HG02973 (cell line): ENCODE data around the gene ANP32E.
"Not testable (repeated sequence)": the region's sequence is repeated elsewhere in the genome, so short reads cannot be mapped to it uniquely, and the experiment has no call there.

Experiments used
- ATAC-seq: cut with Tn5 transposase; IDR thresholded peaks from one replicate; pipeline ENCODE4 v1.9.1; 2021; ENCODE audit warnings: moderate library complexity; ENCODE audit not compliant: unreplicated experiment

ANP32E gene

DNA sequence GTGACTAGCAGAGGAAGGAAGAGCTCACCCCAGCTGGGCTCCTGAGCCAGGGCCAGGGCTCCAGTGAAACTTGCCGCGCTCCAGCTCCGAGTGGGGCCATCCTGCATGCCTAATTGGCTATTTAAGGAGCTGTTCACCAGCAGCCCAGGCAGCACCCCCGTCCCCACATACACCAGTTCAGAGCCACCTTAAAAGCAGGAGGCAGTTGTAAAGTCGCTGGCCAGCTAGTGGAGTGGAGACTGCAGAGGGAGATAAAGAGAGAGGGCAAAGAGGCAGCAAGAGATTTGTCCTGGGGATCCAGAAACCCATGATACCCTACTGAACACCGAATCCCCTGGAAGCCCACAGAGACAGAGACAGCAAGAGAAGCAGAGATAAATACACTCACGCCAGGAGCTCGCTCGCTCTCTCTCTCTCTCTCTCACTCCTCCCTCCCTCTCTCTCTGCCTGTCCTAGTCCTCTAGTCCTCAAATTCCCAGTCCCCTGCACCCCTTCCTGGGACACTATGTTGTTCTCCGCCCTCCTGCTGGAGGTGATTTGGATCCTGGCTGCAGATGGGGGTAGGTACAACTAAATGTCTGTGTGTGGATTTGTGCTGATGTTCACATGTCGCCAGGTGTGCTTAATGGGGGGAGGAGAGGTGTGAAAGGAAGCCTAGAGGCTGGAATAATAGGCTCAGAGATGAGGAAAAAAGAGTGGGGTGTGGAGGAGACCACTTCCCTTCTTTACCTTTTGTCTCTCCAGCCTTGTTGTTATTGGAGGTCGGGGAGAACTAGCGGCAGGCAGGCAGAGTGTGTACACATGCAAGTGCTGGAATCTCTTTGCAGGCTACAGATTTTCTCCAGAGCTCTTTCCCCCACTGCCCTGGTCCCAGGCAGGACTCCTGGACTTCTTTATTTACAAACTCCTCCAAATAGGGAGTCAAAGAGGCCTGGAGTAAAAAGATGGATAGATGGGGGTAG is 22.0 kb upstream of the ANP32E start, which contains the start of gene CA14:
Gene CA14, plus strand, starts transcription at position 151 of the 962 bp plus-strand sequence. Its CDS starts 355 bp downstream, at position 506.
- no peak for ATAC-seq

DNA sequence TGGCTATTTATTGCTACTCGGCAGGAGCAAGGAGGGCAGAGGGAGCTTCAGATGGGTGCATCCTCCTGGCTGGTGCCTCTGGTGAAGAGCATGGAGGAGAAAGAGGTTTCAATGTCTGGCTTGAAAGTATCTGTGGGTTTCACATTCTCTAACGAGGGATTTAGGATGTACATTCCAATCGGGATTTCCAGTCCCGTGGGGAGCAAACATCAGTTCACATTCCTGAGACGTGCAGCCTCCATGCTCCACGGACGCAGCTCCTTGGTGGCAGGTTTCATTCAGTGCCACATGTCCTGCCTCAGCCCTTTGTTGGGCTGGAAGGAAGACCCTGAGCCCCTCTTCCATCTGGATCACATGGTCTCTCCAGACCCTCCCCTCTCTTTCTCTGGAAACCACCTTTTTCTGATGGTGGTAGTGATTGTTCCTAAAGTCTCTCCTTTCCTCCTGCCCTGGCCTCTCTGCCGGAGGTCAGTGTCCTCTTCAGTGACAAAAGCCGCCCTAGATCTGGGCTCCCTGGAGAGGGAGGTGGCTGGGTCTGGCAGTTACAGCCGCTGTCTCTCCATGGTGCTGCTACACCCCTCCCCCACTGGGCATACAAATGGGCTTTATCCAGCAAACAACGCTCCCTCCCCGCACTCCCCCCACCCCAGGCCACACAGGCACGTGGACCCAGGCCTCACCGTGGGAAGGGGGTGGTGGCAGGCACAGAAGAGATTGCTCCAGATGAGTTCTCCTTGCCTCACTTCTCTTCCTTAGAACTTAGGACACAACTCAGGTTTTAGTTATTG is 20.8 kb upstream of the ANP32E start:
- no peak for ATAC-seq

DNA sequence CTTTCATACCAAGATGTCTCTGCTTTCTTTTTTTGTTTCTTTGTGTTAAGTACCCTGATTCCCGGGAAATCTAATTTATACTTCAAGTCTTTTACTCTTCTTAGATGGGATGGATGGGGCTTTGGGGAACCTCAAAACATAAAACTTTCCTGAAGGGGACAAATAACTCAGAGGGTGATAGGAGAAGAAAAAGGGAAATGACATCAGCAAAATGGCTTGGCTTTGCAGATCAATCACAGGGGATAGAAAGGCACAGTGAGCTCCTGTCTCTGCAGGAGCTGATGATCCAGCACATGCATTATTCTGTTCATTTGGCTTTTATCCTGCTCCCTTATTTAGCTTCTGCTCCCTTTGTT is 20.3 kb upstream of the ANP32E start:
- ATAC-seq = no peak

DNA sequence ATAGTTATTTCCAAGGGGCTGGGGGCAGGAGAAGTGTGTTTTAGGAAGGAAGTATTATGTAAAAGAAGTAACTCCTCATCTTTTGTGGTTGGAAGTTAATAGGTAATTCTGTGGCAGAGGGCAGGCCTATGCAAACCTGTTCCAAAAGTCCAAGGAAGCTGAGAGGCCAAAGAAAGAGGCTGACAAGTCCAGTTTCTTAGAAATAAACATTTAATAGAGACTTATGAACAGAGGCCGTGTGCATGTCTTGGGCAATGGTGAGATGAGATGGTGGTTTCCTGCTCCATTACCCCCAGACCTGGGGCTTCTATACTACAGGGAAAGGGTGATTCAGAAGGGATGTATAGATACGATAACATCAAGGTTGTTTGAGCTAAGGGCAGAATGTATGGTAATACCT is 14.0 kb upstream of the ANP32E start:
- no peak for ATAC-seq

DNA sequence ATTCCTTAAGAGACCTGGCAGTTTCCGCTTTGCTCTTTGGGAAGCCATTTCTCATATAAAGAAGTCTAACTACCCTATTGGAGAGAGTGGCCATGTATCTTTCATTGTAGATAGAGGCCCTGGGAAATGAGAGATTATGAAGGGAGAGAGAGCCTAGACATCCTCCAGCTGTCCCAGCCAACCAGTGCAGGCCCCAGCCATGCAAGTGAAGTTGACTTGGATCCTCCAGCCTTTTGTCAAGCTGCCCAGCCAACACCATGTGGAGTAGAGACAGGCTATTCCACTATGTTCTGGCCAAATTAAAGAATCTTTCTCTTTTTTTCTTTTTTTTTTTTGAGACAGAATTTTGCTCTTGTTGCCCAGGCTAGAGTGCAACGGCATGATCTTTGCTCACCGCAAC is 7.1 kb upstream of the ANP32E start:
- ATAC-seq = no peak

DNA sequence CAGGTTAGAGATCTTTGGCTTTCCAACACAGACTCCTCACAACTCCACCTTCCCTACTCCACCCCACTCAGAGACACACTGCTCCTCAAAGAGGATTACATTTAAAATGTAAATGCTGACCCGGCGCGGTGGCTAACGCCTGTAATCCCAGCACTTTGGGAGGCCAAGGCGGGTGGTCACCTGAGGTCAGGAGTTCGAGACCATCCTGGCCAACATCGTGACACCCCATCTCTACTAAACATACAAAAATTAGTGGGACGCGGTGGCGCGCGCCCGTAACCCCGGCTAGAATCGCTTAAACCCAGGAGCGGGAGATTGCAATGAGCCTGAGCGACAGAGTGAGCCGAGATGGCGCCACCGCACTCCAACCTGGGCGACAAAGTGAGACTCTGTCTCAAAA is 1.8 kb upstream of the ANP32E start:
- no peak for ATAC-seq

DNA sequence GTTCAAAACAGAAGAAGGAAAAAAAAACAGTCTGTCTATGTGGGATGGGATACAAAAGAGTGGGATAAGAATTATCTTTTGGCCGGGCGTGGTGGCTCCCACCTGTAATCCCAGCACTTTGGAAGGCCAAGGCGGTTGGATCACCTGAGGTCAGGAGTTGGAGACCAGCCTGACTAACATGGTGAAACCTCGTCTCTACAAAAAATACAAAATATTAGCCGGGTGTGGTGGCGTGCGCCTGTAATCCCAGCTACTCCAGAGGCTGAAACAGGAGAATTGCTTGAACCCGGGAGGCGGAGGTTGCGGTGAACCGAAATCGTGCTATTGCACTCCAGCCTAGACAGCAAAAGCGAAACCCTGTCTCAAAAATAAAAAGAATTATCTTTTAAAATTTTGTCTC is 1.3 kb upstream of the ANP32E start:
- not testable (repeated sequence) for ATAC-seq

DNA sequence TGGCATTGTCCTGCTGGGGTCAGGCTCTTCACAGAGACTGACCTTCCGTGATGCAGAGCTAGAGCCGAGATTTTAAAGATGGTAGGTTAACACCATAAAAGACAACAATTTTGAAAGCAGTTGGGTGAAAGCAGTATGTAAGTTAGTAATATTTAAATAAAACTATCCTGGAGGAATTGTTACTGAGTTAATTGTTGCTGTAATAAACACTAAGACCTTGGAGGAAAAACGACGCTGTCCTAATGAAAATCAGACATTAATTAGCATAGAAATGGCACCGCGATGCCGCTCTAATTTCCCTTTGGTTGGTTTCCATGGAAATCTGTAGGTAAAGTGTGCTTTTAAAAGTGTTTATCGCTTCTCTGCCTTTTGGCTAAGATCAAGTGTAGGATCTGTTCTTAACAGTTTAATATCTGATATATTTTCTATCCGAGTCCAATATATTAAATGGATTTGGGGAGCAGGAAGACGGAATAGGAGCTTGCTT is 745 bp upstream of the ANP32E start:
- ATAC-seq = no peak

DNA sequence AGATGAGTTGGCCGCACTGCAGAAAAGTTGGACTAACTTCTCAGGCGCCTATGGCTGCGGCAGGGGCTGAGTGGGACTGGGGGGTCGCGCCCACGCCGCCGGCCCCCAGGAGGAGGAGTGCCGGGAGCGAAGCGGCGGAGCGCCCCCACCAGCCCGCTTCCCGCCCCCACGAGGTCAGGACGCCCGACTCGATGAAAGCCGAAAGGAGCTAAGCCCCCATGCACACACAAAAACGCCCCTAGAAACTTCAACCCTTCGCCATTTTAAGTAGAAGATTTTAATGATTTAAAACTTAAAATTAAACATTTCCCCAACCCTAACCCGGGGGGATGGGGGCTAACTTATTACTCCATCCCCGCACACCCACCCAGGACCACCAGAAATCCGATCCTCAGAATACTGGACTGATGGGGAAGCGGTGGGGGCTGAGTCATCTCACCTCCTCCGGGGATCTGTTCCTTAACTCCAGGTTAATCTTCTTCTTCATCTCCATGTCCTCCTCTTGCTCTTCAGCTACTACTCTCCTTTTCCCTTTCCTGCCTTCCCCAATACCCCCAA is 539 bp downstream of the ANP32E start:
- ATAC-seq = no peak

DNA sequence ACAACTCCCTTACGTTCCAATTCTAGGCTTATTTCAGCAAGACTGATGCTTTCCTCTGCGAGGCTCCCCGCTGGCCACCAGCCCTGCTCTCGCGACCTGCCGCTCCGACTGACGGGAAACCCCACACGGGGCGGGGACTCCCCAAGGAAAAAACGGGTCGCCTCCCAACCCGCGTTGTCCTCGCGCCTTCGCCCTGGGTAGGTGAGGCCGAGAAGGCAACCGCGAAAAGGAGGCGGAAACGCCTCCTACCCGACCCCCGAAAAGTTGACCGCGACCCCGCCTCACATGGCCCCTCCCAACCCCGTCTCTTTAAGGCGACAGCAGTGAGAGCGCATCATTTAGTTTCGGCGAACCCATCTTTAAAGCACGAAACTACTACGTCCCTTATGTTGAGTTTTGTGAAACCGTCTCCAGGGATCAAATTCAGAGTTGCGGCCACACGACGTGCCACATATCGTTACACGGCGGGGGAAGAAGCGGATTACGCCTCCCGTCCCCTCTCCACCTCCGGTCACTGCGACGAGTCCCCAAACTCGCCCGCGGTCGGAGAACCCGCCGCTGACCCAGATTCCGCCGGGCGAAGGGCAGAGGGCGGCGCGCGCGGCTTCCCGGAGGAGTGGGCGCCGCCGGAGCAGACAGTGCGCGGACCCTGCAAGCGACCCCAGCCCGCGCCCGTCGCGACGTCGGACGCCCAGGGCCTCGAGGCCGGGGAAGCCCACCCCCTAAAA is 1.2 kb downstream of the ANP32E start:
- peak; percentile 41 for ATAC-seq

DNA sequence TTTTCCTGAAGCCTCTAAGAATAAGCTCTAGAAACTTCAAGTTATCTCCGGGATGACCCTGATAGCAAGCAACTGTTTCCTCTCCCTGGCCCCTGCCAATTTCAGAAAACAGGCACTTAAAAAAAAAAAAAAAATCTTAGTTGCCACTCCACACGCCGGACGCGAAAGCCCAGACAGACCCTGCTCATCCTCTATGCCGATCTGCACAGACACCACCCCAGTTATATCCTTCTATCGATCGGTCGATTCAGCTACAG is 1.7 kb downstream of the ANP32E start:
- no peak for ATAC-seq

DNA sequence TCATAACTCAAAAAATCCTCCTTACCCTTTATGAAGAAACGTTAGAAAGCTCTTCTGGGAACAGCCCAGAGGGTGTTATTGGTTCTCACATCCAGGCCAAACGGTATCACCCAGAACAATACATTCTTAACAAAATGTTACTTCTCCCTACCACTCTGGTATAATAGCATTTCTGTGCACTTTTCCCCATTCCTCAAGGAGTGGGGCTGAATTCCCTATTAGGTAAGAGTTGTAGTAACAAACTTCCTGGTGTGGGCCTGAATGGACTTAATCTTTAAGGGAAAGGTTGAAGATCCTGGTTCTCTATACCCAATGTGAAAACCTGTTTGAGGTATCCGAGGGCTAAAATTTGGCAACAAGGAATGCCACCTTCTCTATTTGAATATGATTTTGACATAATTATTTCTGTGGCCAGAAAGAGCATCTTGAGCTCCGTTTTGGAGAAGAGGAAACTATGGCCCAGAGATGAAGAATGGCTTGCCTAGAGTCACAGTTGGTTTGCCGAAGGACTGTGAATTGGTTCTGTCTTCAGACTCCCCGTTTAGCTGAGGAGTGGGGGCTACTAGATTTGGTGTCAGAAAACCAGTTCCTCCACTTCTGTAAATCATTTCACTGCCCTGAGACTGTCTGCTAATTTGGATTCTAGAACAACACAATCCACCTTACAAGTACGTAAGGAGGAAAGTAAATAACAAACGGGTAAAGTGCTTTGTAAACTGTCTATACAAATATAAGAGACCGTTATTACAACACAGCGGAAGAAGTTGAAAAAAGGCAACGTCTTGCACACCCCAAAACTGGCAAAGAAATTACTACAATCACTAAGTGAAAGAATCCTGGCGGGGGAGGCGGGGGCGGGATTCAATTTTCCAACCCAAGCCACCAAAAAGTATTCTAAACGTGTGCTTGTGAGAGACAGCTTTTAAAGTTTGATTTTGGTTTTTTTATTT is 2.3 kb downstream of the ANP32E start:
- no peak for ATAC-seq

DNA sequence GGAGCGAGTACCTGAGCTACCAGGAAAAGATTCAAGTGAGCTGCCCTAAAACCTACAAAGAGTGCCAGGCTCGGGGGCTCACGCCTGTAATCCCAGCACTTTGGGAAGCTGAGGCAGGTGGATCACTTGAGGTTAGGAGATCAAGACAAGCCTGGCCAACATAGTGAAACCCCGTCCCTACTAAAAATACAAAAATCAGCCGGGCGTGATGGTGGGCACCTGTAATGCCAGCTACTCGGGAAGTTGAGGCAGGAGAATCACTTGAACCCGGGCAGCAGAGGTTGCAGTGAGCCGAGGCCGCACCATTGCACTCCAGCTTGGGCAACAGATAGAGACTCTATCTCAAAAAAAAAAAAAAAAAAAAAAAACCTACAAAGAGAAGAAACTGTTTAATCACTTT is 3.0 kb downstream of the ANP32E start:
- ATAC-seq = not testable (repeated sequence)

DNA sequence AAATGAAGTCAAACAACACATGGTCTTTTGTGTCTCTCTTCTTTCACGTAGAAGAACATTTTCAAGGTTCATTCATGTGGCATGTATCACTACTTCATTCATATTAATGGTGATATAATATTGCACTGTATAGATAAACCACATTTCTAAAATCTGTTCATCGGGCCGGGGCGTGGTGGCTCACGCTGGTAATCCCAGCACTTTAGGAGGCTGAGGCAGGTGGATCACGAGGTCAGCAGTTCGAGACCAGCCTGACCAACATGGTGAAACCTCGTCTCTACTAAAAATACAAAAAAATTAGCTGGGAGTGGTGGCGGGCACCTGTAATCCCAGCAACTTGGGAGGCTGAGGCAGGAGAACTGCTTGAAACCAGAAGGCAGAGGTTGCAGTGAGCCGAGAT is 7.7 kb downstream of the ANP32E start:
- ATAC-seq = not testable (repeated sequence)

DNA sequence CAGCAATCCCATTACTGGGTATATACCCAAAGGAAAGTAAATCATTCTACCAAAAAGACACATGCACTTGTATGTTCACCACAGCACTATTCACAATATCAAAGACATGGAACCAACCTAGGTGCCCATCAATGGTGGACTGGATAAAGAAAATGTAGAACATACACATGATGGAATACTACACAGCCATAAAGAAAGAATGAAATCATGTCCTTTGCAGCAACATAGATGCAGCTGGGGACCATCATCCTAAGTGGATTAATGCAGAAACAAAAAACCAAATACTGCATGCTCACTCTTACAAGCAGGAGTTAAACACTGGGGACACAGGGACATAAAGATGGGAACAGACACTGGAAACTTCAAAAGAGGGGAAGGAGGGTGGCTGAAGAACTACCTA is 8.7 kb downstream of the ANP32E start:
- no peak for ATAC-seq

DNA sequence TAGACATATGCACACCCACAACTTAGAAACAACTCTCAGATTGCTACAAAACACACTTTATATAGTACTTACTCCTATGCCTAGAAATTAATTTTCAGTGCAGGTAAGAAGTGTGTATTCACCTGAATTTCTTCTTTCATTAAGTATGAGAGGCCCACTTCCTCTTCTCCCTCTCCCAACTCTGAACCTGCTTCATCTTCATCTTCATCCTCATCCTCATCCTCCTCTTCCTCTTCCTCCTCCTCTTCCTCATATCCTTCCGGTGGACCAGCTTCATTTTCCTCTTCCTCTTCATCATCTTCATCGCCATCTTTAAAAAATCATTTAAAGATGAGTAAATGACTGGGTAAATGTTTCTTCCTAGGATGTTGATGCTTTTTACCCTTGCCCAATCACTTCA is 9.4 kb downstream of the ANP32E start:
- no peak for ATAC-seq

DNA sequence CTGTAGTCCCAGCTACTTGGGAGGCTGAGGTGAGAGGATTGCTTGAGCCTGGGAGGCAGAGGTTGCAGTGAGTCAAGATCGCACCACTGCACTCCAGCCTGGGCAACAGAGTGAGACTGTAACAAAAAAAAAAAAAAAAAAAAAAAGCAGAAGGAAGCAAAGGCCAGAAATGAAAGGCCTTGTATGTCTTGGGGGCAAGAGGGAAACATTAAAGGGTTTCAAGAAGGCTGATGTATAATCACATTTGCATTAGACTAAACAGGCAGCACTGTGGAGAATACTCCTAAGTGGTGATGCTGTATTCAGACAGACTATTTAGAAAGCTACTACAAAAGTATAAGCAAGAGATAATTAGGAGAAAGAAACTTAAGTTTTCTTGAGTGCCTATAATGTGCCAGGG is 10.4 kb downstream of the ANP32E start:
- no peak for ATAC-seq

DNA sequence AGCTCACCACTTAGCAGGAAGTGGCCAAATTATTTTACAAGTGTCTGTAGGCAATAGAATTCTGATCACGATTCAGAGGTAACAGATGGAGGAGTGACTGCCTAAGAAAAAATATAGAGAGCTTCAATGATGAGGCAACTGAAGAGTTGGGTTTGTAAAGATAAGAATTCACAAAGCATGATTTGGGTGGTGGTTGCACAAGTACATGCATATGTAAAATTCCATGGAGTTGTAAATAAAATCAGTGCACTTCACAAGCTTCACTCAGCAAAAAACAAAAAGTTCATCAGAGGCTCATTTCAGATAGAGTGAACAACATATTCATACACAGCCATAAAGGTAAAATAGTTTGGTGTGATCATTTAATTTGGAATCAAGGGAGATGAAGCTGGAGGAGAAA is 10.9 kb downstream of the ANP32E start:
- no peak for ATAC-seq

DNA sequence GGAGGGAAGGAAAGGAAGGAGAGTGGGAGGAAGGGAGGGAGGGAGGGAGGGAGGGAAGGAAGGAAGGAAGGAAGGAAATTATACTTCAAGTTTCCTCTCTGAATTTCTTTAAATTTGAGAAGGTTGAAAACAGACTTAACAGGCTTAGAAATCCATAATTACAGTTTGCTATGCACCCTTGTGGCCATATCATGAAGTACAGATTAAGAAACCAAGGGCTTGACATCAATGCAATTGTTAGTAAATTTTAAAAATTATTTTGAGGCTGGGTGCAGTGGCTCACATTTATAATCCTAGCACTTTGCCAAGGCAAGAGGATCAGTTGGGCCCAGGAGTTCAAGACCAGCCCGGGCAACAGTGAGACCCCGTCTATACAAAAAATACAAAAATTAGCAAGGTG is 14.4 kb downstream of the ANP32E start:
- ATAC-seq = no peak

DNA sequence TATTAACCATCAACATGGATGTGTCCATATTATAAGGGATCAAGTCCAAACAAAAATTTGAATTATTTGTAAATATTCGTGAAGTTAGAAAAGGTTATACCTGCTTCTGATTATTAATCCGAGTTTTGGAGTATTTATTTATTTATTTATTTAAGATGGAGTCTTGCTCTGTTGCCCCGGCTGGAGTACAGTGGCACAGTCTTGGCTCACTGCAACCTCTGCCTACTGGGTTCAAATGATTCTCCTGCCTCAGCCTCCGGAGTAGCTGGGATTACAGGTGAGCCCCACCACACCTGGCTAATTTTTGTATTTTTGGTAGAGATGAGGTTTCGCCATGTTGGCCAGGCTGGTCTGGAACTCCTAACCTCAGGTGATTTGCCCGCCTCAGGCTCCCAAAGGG is 20.1 kb downstream of the ANP32E start:
- ATAC-seq = not testable (repeated sequence)
